Measurements from ENCODE around the gene PRICKLE1. TPM values are rescaled to one million over a fixed set of nuclear protein-coding genes. Genes with fewer than 3 reads are reported as not detected.
A peak's percentile ranks its signal among the peaks of the same experiment; 100 is the strongest.

Gene PRICKLE1
- total and polyA plus RNA-seq, 2 of the 4 experiments (the other 2 are of a cell fraction): 21.3 to 21.7 TPM

DNA sequence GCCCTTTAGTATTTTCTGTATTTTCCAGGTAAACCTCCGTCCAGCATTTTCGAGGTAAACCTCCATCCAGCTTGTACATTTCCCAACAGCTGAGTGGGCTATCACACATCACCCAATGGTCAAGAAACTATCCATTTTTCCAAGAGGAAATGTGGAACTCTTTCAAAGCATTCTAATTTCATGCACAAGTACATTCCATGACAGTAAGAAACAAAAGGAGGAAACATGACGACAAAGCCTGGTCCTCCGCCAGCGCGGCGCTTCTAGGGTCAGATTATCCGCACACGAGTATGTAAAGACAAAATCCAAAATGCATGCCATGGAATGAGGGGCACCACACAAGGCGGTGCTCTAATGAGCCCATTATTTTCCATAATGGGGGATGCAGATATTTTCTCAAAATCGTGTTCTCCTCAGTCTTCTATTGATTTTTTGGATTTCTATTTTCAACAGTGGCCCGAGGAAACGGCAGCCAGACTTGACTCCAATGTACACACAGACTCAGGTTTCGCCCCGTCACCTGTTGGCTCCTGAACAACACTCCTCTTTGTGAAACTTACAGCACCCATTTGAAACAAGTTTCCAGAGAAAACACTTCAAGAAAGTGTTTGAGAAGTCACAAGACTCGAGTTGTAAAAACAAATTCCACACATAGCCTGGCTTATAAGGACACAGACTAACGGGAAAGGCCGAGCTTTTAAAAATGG, 107.4 kb downstream of the PRICKLE1 start:
- H2AK9ac ChIP-seq (replicated peaks; ENCODE audit: low read depth, low read length, poor library complexity): peak overlapping the region; percentile 19
- H3K4ac ChIP-seq (ENCODE audit: low read depth, low read length): peak overlapping the region; percentile 87
- H4K20me1 ChIP-seq (ENCODE audit: insufficient read depth, low read length): no peaks in the 10 kb centered on the region; the same call in 1 of the 2 replicates
- H3K18ac ChIP-seq (ENCODE audit: low read depth, low read length): peak overlapping the region; percentile 26
- ATAC-seq (ENCODE audit: low read depth): peak; percentile 7
- peak overlapping the region; percentile 91 for H3K4me3 ChIP-seq (ENCODE audit: insufficient read depth, low read depth, low read length)
- TF ChIP-seq POLR2A (IDR thresholded peaks at IDR 0.05; ENCODE audit: low read depth, low read length) (no peak), CHD1 (IDR thresholded peaks at IDR 0.05; ENCODE audit: low read depth, low read length) (no peak), RCOR1 (IDR thresholded peaks at IDR 0.05; ENCODE audit: insufficient replicate concordance, low read length) (no peak)
- TF ChIP-seq, protein P1, sequence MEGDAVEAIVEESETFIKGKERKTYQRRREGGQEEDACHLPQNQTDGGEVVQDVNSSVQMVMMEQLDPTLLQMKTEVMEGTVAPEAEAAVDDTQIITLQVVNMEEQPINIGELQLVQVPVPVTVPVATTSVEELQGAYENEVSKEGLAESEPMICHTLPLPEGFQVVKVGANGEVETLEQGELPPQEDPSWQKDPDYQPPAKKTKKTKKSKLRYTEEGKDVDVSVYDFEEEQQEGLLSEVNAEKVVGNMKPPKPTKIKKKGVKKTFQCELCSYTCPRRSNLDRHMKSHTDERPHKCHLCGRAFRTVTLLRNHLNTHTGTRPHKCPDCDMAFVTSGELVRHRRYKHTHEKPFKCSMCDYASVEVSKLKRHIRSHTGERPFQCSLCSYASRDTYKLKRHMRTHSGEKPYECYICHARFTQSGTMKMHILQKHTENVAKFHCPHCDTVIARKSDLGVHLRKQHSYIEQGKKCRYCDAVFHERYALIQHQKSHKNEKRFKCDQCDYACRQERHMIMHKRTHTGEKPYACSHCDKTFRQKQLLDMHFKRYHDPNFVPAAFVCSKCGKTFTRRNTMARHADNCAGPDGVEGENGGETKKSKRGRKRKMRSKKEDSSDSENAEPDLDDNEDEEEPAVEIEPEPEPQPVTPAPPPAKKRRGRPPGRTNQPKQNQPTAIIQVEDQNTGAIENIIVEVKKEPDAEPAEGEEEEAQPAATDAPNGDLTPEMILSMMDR (conservative IDR thresholded peaks at IDR 0.05; ENCODE audit: low read depth, low read length): no peak
- dilution Hi-C loops (cut with HindIII; ENCODE audit: low sequenced_read_pairs, unreplicated experiment): no loop called here
- peak overlapping the region; percentile 71 for H2BK15ac ChIP-seq (ENCODE audit: low read depth, low read length)
- peak overlapping the region; percentile 88 for H3K4me2 ChIP-seq (ENCODE audit: low read depth, low read length)
- H3K9ac ChIP-seq (ENCODE audit: low read depth, low read length): peak overlapping the region; percentile 84
- peak overlapping the region; percentile 70; the same call in 1 of the 2 replicates for H2BK20ac ChIP-seq (ENCODE audit: low read depth, low read length)
- no TSS peak for BruUV-seq (replicated peaks)
- H3K14ac ChIP-seq (replicated peaks; ENCODE audit: low read depth, low read length): peak overlapping the region; percentile 93
- in situ Hi-C loops (cut with MboI; ENCODE audit: low sequenced_read_pairs): loop anchor here (5.0 kb wide), 1 partner anchor 855 kb away; no protein-coding TSS in a partner anchor
- H3K23ac ChIP-seq (ENCODE audit: low read depth, low read length): peak overlapping the region; percentile 91
- POLR2A ChIA-PET (ENCODE audit: unreplicated experiment): no interaction called here
- peak overlapping the region; percentile 72 for H2AK5ac ChIP-seq (ENCODE audit: low read depth, low read length)
- H4K8ac ChIP-seq (ENCODE audit: low read depth in 2 of 2, low read length in 2 of 2): peak overlapping the region; percentile 25 to 87; a peak in 3 of 4 replicates
- peaks cover 7% of the 10 kb centered on the region for H3K4me1 ChIP-seq (ENCODE audit: control insufficient read depth, insufficient read depth, low read length)
- CTCF ChIA-PET: interaction anchor here (0.5 to 4.0 kb wide), 12 partner anchors 9 to 855 kb away, joined by 3 to 22 read pairs (median 6); no protein-coding TSS in a partner anchor
- peak overlapping the region; percentile 69 for H2BK120ac ChIP-seq (ENCODE audit: low read depth, low read length)
- no peaks in the 10 kb centered on the region for H3K27me3 ChIP-seq (ENCODE audit: control insufficient read depth, insufficient read depth, low read length)
- H3K79me1 ChIP-seq (ENCODE audit: low read depth in 1 of 2, low read length in 2 of 2): peaks cover 15 to 50% of the 10 kb centered on the region in 2 experiments
- H3K36me3 ChIP-seq (ENCODE audit: control insufficient read depth, insufficient read depth, low read length): no peaks in the 10 kb centered on the region
- intact Hi-C loops (cut with micrococcal nuclease): loop anchor here (1.0 to 5.0 kb wide), 6 partner anchors 82 to 855 kb away; partner anchors contain the start of gene PRICKLE1
- H2AFZ ChIP-seq (replicated peaks; ENCODE audit: low read length, poor library complexity): peak overlapping the region; percentile 92
- no peaks in the 10 kb centered on the region for H3K9me3 ChIP-seq (ENCODE audit: control insufficient read depth, insufficient read depth, low read length)
- H4K5ac ChIP-seq (ENCODE audit: low read depth, low read length): peak overlapping the region; percentile 3
- WGBS, 2 experiments (ENCODE audit: extremely low coverage in 2 of 2, insufficient read length in 1 of 2): 21% methylated on average over 3 of the region's 18 CpGs; no CpG with 5 or more reads in 1 of the 2 experiments
- H2BK5ac ChIP-seq (ENCODE audit: low read depth, low read length, poor library complexity, severe bottlenecking): peak overlapping the region; percentile 64
- H3K56ac ChIP-seq (ENCODE audit: extremely low read depth, insufficient read depth, low read length): peak overlapping the region; percentile 83
- peak overlapping the region; percentile 78 for H3K27ac ChIP-seq (ENCODE audit: insufficient read depth, low read length)
- peak; percentile 56 for DNase-seq
- peak overlapping the region; percentile 72; the same call in 1 of the 2 replicates for H4K91ac ChIP-seq (ENCODE audit: insufficient read depth, low read depth, low read length)
- H3K9me1 ChIP-seq (ENCODE audit: insufficient read depth, low read length): peaks cover 8% of the 10 kb centered on the region; the same call in 1 of the 2 replicates
